ENCODE data around the gene CDK2.

GRCh38 chr12:55997535-55997859 lies 30.9 kb downstream of the CDK2 start:
- no peak for TF ChIP-seq CTCF (IDR thresholded peaks at IDR 0.05)
- TF ChIP-seq POLR2A (IDR thresholded peaks at IDR 0.05), result no peak
